DMS53 (cell line): Measurements from ENCODE around the gene PALM3.

ENCODE experiments used
- DNase-seq: peaks from one replicate; lab custom pipeline; 2025; lab: John Stamatoyannopoulos, UW

Gene PALM3

GRCh38 chr19:14089662-14090508 lies 28.0 kb upstream of the PALM3 start:
- peak; percentile 81 for DNase-seq

- DNase-seq = no peak
Measured at GRCh38 chr19:14089412-14089661, 27.5 kb upstream of the PALM3 start.

- DNase-seq = peak; percentile 19
Measured at GRCh38 chr19:14088634-14089411, 26.9 kb upstream of the PALM3 start.

- DNase-seq = no peak
Measured at GRCh38 chr19:14086098-14086497, 24.2 kb upstream of the PALM3 start.

GRCh38 chr19:14085309-14085995 lies 23.6 kb upstream of the PALM3 start, which contains the start of gene C19orf67:
Gene C19orf67 (minus strand): TSS chr19:14085783. CDS start chr19:14085627, 156 bp downstream.
- DNase-seq = no peak

- no peak for DNase-seq
Measured at GRCh38 chr19:14082675-14082960, 20.7 kb upstream of the PALM3 start.

- DNase-seq = peak; percentile 63
Measured at GRCh38 chr19:14081797-14082674, 20.2 kb upstream of the PALM3 start.

GRCh38 chr19:14080887-14081796 lies 19.3 kb upstream of the PALM3 start:
- DNase-seq = peak; percentile 98

- DNase-seq = no peak
Measured at GRCh38 chr19:14078411-14078810, 16.5 kb upstream of the PALM3 start.

GRCh38 chr19:14073925-14074838 lies 12.3 kb upstream of the PALM3 start:
- peak; percentile 77 for DNase-seq

- peak; percentile 91 for DNase-seq
Measured at GRCh38 chr19:14073261-14073924, 11.5 kb upstream of the PALM3 start.

GRCh38 chr19:14072535-14073260 lies 10.8 kb upstream of the PALM3 start, which contains the start of gene MISP3:
Gene MISP3 (plus strand): TSS chr19:14072786. CDS start chr19:14073310, 524 bp downstream.
- DNase-seq = peak; percentile 91

- DNase-seq = no peak
Measured at GRCh38 chr19:14070268-14071050, 8.6 kb upstream of the PALM3 start.

GRCh38 chr19:14066134-14066533 lies 4.3 kb upstream of the PALM3 start:
- DNase-seq = no peak

- no peak for DNase-seq
Measured at GRCh38 chr19:14063105-14063504, 1.2 kb upstream of the PALM3 start.

GRCh38 chr19:14062558-14062855 lies 631 bp upstream of the PALM3 start:
- no peak for DNase-seq

- no peak for DNase-seq
Measured at GRCh38 chr19:14061081-14061749, 661 bp downstream of the PALM3 start.
